ES-I3 (cell line): Measurements from ENCODE around the gene NELFE.

Experiments
- H3K36me3 ChIP-seq: 2 replicates; pipeline ENCODE4 v1.6.1; 2013; ENCODE audit warnings: mild to moderate bottlenecking, low read length, control low read depth, moderate library complexity; ENCODE audit not compliant: insufficient read depth
- H3K4me1 ChIP-seq: 2 replicates; pipeline ENCODE4 v1.6.1; 2013; ENCODE audit warnings: mild to moderate bottlenecking, control low read depth, low read length; ENCODE audit not compliant: insufficient read depth
- H3K9ac ChIP-seq: 2 replicates; pipeline ENCODE4 v1.6.1; 2013; ENCODE audit warnings: low read depth, mild to moderate bottlenecking, low read length, moderate library complexity
- H3K9me3 ChIP-seq: 2 replicates; pipeline ENCODE4 v1.6.1; 2013; ENCODE audit warnings: mild to moderate bottlenecking, low read length, moderate library complexity; ENCODE audit not compliant: control insufficient read depth, insufficient read depth

NELFE gene

DNA sequence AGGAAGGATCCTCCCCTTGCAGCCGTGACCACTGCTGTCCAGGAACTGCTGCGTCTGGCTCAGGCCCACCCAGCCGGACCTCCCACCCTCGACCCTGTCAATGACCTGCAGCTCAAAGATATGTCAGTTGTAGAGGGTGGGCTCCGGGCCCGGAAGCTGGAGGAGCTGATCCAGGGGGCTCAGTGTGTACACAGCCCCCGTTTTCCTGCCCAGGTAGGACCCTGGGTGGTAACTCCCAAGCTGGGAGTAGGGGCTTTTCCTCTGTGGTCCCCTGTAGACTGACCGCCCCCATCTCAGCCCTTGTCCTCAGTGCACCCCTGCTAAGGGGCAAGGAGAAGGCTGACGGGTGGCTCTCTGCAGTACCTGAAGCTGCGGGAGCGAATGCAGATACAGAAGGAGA lies 9.6 kb upstream of the NELFE start:
- Histone ChIP-seq H3K9me3 (no peaks in the 10 kb centered on the region), H3K9ac (no peak overlapping the region), H3K36me3 (peaks cover 15% of the 10 kb centered on the region), H3K4me1 (peaks cover 4% of the 10 kb centered on the region; the same call in 1 of the 2 replicates)

DNA sequence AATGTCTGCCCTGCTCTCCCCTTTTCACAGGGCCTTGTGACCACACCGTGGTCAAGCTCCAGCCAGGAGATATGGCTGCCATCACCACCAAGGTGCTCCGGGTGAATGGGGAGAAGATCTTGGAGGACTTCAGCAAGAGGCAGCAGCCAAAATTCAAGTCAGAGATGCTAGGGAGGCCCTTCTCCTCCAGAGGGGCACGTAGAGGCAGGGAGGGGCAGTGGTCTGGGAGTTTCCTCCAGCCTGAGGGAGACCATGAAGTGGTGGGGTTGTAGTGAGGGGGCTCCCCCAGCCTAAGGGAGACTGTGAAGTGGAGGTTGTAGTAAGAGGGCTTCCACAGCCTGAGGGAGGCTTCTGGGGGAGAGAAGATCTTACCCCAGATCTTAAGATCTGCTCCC lies 9.2 kb upstream of the NELFE start:
- H3K9ac ChIP-seq = no peak overlapping the region

DNA sequence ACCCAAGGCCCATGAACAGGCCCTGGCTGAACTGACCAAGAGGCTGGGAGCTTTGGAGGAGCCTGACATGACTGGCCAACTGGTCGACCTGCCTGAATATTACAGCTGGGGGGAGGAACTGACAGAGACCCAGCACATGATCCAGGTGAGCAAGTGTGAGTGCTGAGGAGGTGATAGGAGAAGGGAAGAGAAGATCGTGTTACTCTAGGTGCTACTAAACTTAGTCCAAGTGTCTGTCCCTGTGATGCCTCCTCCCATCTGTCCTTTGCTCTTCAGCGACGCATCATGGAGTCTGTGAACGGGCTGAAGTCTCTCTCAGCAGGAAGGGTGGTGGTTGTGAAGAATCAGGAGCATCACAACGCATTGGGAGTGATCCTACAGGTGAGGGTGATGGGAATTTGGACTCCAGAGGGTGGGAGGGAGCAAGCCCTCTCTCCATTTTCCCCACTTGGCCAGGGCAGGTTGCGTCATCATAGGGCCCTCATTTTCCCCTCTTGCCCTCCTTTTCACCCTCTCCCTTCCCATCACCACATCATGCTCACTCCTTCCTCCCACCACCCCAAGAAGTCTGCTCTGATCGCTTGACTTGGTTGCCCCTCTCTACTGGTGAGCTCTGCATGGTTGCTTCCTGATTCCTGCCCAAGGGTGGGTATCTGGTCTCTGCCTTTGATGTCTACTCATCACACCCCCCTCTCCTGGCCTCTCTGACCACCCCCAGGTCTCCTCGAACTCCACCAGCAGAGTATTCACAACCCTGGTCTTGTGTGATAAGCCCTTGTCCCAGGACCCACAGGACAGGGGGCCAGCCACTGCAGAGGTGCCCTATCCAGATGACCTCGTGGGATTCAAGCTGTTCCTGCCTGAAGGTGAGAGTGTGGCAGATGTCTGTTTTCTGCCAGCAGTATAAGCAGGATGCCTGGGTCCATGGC lies 8.5 kb upstream of the NELFE start:
- H3K9me3 ChIP-seq = no peaks in the 10 kb centered on the region
- no peaks in the 10 kb centered on the region; the same call in 1 of the 2 replicates for H3K4me1 ChIP-seq
- H3K36me3 ChIP-seq = peaks cover 15% of the 10 kb centered on the region
- no peak overlapping the region for H3K9ac ChIP-seq

More for the DNA sequence above, 9.2 kb upstream of the NELFE start:
- peaks cover 15% of the 10 kb centered on the region for H3K36me3 ChIP-seq
- H3K9me3 ChIP-seq = no peaks in the 10 kb centered on the region
- H3K4me1 ChIP-seq = peaks cover under 1% of the 10 kb centered on the region; the same call in 1 of the 2 replicates

DNA sequence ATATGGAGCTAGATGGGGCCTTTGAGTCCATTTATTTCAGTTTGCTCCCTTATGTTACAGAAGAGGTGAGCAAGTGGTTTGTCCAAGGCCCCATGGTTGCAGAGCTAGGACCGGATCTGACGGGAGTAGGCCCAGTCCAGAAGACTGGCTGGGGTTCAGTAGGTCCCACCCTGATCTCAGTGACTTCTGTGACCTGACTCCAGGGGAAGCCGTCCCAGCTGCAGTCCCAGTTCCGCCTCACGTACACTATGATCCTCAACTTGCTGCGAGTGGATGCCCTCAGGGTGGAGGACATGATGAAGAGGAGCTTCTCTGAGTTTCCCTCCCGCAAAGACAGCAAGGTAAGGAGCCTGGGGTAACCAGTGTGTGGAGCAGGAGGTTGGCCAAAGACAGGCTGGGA lies 7.7 kb upstream of the NELFE start:
- Histone ChIP-seq H3K36me3 (peaks cover 15% of the 10 kb centered on the region), H3K9ac (no peak overlapping the region)

DNA sequence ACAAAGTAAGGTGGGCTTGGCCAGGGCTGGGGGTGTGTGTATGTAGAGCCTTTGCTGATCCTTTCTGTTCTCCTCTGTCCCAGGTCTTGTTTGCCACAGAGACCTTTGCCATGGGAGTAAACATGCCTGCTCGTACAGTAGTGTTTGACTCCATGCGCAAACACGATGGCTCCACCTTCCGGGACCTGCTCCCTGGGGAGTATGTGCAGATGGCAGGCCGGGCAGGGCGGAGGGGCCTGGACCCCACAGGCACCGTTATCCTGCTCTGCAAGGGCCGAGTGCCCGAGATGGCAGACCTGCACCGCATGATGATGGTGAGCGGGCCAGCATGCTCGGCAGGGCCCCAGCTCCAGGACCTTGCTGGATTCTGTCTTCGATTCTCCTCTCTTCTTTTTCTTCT lies 6.9 kb upstream of the NELFE start:
- Histone ChIP-seq H3K4me1 (no peaks in the 10 kb centered on the region), H3K9ac (no peak overlapping the region), H3K36me3 (peaks cover 15% of the 10 kb centered on the region), H3K9me3 (no peaks in the 10 kb centered on the region)

More for the DNA sequence above, 7.7 kb upstream of the NELFE start:
- Histone ChIP-seq H3K4me1 (no peaks in the 10 kb centered on the region; the same call in 1 of the 2 replicates), H3K9me3 (no peaks in the 10 kb centered on the region)

DNA sequence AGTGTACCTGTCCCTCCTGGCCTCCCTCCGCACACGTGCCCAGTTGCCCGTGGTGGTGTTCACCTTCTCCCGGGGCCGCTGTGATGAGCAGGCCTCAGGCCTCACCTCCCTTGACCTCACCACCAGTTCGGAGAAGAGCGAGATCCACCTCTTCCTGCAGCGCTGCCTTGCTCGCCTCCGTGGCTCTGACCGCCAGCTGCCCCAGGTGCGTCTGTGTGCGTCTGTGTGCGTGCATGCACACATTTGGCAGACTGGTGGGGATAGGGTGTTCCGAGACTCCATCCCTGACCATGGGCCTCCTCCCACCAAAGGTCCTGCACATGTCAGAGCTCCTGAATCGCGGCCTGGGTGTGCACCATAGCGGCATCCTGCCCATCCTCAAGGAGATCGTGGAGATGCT lies 5.2 kb upstream of the NELFE start:
- H3K4me1 ChIP-seq = no peaks in the 10 kb centered on the region
- H3K36me3 ChIP-seq = peaks cover 8% of the 10 kb centered on the region
- H3K9ac ChIP-seq = no peak overlapping the region
- H3K9me3 ChIP-seq = no peaks in the 10 kb centered on the region

DNA sequence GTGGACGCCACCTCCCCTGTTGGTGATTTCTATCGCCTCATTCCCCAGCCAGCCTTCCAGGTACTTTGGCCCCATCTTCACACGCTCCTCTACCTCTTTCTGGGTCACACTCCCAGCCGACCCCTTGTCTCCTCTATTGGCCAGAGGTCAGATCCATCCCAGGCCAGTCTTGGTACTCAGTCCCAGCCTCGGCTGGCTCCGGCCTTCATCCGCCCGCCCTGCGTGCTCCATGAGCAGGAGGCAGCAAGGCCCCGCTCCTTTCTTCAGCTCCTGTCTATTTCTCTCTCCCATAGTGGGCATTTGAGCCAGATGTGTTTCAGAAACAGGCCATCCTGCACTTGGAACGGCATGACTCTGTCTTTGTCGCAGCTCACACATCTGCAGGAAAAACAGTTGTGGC lies 2.8 kb upstream of the NELFE start:
- Histone ChIP-seq H3K4me1 (peaks cover 4% of the 10 kb centered on the region; the same call in 1 of the 2 replicates), H3K36me3 (peaks cover 13% of the 10 kb centered on the region), H3K9me3 (no peaks in the 10 kb centered on the region), H3K9ac (no peak overlapping the region)

DNA sequence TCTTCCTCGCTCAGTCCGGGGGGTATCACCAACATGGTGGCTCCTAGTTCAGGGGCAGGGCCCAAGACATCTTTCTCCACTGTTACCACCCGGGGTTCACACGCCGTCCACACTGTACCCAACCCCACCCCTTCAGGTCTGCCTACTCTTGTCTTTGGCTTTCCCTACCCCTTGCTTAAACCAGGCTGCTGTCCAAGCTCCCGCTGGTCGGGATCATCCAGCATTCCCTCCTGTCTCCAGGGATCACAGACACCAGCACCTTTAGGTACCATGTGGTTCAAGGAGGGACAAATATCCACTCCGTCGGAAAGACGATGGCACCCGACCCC lies 395 bp downstream of the NELFE start:
- Histone ChIP-seq H3K9ac (peak overlapping the region; percentile 75), H3K4me1 (peaks cover 4% of the 10 kb centered on the region; the same call in 1 of the 2 replicates), H3K36me3 (peaks cover 15% of the 10 kb centered on the region), H3K9me3 (no peaks in the 10 kb centered on the region)

DNA sequence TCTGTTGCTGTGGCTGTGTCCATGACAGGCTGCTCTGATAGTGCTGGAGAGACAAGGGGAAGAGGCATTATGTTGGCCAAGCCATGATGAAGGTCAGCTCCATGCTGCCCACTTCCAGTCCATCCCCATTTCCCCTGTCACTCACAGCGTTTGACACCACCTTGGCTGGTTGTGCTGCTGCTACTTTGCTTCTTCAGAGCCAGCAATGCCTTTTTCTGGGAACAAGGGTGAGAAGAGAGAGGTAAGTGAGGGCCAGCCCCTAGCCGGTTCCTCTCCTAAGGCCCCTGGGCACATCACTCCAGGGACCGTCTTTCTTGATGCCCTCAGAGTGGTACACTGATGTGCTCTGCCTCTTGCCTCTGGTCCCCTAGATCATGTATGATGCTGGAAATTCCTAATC lies 2.0 kb downstream of the NELFE start:
- Histone ChIP-seq H3K9me3 (no peaks in the 10 kb centered on the region), H3K9ac (no peak overlapping the region), H3K36me3 (peaks cover 18% of the 10 kb centered on the region; the same call in 1 of the 2 replicates), H3K4me1 (peaks cover 4% of the 10 kb centered on the region; the same call in 1 of the 2 replicates)

DNA sequence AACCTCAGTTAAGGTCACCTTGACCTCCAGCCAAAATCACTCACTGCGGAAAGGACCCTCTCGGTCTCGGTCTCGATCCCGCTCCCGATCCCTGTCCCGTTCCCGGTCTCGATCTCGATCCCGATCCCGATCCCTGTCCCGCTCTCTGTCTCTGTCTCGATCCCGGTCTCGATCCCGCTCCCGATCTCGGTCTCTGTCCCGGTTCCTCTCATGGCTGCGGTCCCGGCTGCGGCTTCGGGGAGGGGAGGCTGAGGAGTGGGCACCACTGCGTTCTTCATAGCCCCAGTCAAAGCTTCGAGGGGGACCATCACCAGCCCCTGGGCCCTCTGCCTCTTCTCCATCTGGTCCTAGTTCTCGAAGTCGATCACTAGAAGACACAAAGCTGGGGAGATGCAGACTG lies 4.3 kb downstream of the NELFE start:
- Histone ChIP-seq H3K9me3 (no peaks in the 10 kb centered on the region), H3K36me3 (peaks cover 18% of the 10 kb centered on the region; the same call in 1 of the 2 replicates)

DNA sequence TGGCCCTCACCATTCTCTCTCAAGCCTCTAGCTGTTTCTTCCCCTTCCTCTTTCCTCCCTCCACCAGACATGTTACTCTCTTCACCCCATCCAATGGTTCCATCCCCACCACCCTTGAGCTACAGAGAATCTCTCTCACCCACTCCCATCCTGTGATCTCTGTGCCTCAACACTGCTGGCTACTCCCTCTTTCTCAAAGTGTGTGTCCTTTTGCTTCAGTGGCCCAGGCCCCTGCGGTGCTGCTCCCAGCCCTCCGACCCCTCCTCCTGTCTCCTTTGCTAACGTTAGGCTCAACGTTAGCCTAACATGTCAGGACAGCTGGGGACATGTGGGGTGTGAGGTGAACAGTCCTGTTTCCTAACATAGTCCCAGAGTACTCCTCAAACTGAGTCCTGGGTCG lies 5.9 kb downstream of the NELFE start:
- no peaks in the 10 kb centered on the region for H3K9me3 ChIP-seq
- peaks cover 18% of the 10 kb centered on the region; the same call in 1 of the 2 replicates for H3K36me3 ChIP-seq
- no peak overlapping the region for H3K9ac ChIP-seq
- H3K4me1 ChIP-seq = peaks cover under 1% of the 10 kb centered on the region; the same call in 1 of the 2 replicates

More for the DNA sequence above, 4.3 kb downstream of the NELFE start:
- H3K9ac ChIP-seq = no peak overlapping the region
- H3K4me1 ChIP-seq = peaks cover 4% of the 10 kb centered on the region; the same call in 1 of the 2 replicates

DNA sequence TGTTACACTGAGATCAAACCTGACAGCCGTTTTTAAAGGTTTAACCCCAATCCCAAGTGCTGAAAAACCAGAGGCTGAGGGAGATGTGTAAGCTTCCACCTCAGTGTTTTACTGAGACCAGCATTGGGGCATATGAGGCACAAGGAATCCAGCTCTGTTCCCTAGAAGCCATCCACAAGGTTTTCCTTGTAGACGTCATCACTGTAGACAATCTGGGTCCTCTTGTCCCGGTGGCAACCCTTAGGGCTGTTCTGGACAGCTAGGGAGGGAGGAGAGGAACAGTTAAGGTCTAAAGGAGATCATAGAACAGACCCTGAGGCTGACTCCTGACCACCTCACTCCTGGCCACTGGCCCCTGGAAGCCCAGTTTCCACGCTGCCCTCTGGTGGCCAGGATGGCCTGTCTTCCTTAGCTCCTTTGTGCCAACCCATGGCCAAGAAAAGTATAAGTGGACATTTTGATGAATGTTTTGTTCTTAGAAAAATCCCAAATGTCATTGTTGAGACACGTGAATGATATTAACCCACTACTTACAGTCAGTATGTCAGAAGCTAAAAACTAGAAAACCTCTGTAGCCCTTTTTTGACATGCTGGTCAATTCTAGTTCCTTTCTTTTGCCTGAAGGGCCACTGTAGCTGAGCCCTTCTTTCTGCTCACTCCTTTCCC lies 6.5 kb downstream of the NELFE start:
- Histone ChIP-seq H3K9ac (no peak overlapping the region), H3K36me3 (peaks cover 18% of the 10 kb centered on the region; the same call in 1 of the 2 replicates), H3K9me3 (no peaks in the 10 kb centered on the region)

DNA sequence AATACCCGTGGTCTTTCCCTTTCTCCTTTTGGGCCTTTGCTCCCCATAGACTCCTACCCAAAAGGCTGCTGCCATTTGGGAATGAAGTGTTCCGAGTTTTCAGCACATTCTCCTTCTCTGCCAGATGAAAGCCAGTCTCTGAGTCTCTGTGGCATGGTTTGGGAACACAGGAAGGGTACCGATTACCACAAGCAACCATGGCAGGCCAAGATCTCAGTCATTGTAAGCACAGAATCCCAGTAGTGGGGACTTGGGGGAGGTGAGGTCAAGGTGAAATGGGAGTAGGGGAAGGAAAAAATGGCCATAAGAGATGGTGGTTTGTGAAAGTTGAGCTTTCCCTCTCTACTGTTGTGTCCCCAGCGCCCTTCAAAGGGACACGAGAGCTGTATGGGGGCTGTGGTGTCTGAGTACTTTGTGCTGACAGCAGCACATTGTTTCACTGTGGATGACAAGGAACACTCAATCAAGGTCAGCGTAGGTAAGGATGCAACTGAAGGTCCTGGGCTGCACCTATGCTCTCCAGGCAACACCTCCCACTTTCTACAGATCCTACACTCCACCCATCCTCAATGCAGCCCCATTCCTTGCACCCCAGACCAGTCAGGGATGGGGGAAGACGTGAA lies 8.7 kb downstream of the NELFE start:
- no peak overlapping the region for H3K9ac ChIP-seq
- H3K9me3 ChIP-seq = no peaks in the 10 kb centered on the region
- peaks cover 4% of the 10 kb centered on the region; the same call in 1 of the 2 replicates for H3K4me1 ChIP-seq
- H3K36me3 ChIP-seq = peaks cover 6% of the 10 kb centered on the region; the same call in 1 of the 2 replicates

More for the DNA sequence above, 6.5 kb downstream of the NELFE start:
- H3K4me1 ChIP-seq = no peaks in the 10 kb centered on the region

DNA sequence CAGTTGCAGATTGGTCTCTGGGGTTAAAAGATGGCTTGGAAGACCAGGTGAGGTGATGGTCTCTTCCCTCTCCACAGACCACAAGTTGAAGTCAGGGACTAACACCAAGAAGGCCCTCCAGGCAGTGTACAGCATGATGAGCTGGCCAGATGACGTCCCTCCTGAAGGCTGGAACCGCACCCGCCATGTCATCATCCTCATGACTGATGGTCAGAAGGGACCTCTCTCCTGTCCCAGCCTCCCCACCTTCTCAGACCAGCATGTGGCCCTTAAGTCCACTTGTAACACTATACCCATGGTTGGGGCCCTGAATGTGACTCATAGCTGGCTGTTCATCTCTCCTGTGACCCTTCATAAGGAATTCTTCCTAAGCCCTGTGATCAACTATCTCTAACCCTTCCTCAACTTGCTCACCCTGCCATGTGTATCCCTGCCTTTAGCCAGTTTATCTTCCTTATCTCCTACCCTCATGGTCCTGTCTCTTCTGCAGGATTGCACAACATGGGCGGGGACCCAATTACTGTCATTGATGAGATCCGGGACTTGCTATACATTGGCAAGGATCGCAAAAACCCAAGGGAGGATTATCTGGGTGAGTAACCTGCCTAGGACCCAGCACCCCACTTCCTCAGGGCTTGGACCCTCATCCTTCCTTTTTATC lies 9.9 kb downstream of the NELFE start:
- Histone ChIP-seq H3K36me3 (peaks cover 3% of the 10 kb centered on the region; the same call in 1 of the 2 replicates), H3K4me1 (peaks cover 4% of the 10 kb centered on the region; the same call in 1 of the 2 replicates), H3K9ac (no peak overlapping the region), H3K9me3 (no peaks in the 10 kb centered on the region)
